Gastroesophageal sphincter (tissue), 3 donors: Measurements from ENCODE around the gene CREB3L4.

Experiments used
- CTCF ChIP-seq, 4 experiments: fragments of 200-600 bp in 2 of 4; fragments of 450-650 bp in 2 of 4; sonication (generic) in 1 of 4; IDR thresholded peaks; one replicate each; pipeline ENCODE4 v1.5.1; 2017 to 2019; ENCODE audit warnings: antibody characterized with exemption in 4 of 4, mild to moderate bottlenecking in 2 of 4, moderate library complexity in 2 of 4
- EP300 ChIP-seq: sonication (generic); formaldehyde crosslinking; IDR thresholded peaks from one replicate; pipeline ENCODE4 v1.6.1; 2017; ENCODE audit warnings: antibody characterized with exemption, mild to moderate bottlenecking
- POLR2A ChIP-seq, 2 donors: fragments of 450-650 bp; IDR thresholded peaks; one replicate each; pipeline ENCODE4 v1.6.1; 2017; ENCODE audit warnings: antibody characterized with exemption in 2 of 2, mild to moderate bottlenecking in 2 of 2, moderate library complexity in 1 of 2
- POLR2AphosphoS5 ChIP-seq: sonication (generic); formaldehyde crosslinking; IDR thresholded peaks from one replicate; pipeline ENCODE4 v1.6.1; 2017; ENCODE audit warnings: antibody characterized with exemption

GRCh38 chr1:153937331-153937730 is 30.4 kb upstream of the CREB3L4 start:
- TF ChIP-seq CTCF (IDR thresholded peaks at IDR 0.05) (no peak), EP300 (no peak), POLR2A (IDR thresholded peaks at IDR 0.05) (no peak), POLR2AphosphoS5 (no peak)
